WERI-Rb-1 (cell line): ENCODE results near the gene PHLDB1.

Experiments
- DNase-seq: peaks from one replicate; pipeline ENCODE4 v3.0.0-alpha.2; 2020
- H3K27ac ChIP-seq: fragments of 250-450 bp; sonication (Bioruptor Pico); 2 replicates; pipeline ENCODE4 v1.5.1; 2020; ENCODE audit warnings: mild to moderate bottlenecking, moderate library complexity
- H3K27me3 ChIP-seq: fragments of 250-450 bp; sonication (Bioruptor Pico); 2 replicates; pipeline ENCODE4 v1.5.1; 2021; ENCODE audit warnings: mild to moderate bottlenecking, low read depth, moderate library complexity; ENCODE audit not compliant: insufficient read depth, severe bottlenecking
- H3K36me3 ChIP-seq: fragments of 250-450 bp; sonication (Bioruptor Pico); 2 replicates; pipeline ENCODE4 v1.5.1; 2020; ENCODE audit warnings: mild to moderate bottlenecking, moderate library complexity
- H3K4me3 ChIP-seq: 2 replicates; pipeline ENCODE4 v1.5.1; 2011; ENCODE audit warnings: low read depth, mild to moderate bottlenecking, control low read depth, low read length
- H3K9me3 ChIP-seq: fragments of 250-450 bp; sonication (Bioruptor Pico); 2 replicates; pipeline ENCODE4 v1.5.1; 2021; ENCODE audit warnings: mild to moderate bottlenecking, moderate library complexity; ENCODE audit not compliant: severe bottlenecking
- CTCF ChIP-seq: IDR thresholded peaks from 2 replicates; pipeline ENCODE4 v1.5.1; 2011; ENCODE audit warnings: low read depth, mild to moderate bottlenecking, control low read depth, inconsistent platforms, low read length

Gene PHLDB1

GRCh38 chr11:118633979-118634378 lies 26.6 kb downstream of the PHLDB1 start:
- H3K4me3 ChIP-seq: no peak overlapping the region
- no peak overlapping the region for H3K27ac ChIP-seq
- H3K27me3 ChIP-seq: no peaks in the 10 kb centered on the region
- no peak for TF ChIP-seq CTCF
- H3K9me3 ChIP-seq: no peaks in the 10 kb centered on the region
- H3K36me3 ChIP-seq: peaks cover 13% of the 10 kb centered on the region
- no peak for DNase-seq

GRCh38 chr11:118634431-118635236 lies 27.2 kb downstream of the PHLDB1 start:
- Histone ChIP-seq H3K4me3 (no peak overlapping the region), H3K9me3 (no peaks in the 10 kb centered on the region), H3K27ac (no peak overlapping the region), H3K27me3 (no peaks in the 10 kb centered on the region), H3K36me3 (peaks cover 13% of the 10 kb centered on the region)
- TF ChIP-seq CTCF: no peak
- no peak for DNase-seq

GRCh38 chr11:118635237-118635591 lies 27.8 kb downstream of the PHLDB1 start:
- Histone ChIP-seq H3K27ac (no peak overlapping the region), H3K4me3 (no peak overlapping the region), H3K9me3 (no peaks in the 10 kb centered on the region), H3K27me3 (no peaks in the 10 kb centered on the region), H3K36me3 (peaks cover 13% of the 10 kb centered on the region)
- TF ChIP-seq CTCF: no peak
- no peak for DNase-seq

GRCh38 chr11:118635642-118636041 lies 28.2 kb downstream of the PHLDB1 start:
- Histone ChIP-seq H3K4me3 (no peak overlapping the region), H3K27me3 (no peaks in the 10 kb centered on the region), H3K9me3 (no peaks in the 10 kb centered on the region), H3K27ac (no peak overlapping the region), H3K36me3 (peaks cover 13% of the 10 kb centered on the region)
- DNase-seq: no peak
- TF ChIP-seq CTCF: no peak

GRCh38 chr11:118636569-118637290 lies 29.3 kb downstream of the PHLDB1 start:
- H3K36me3 ChIP-seq: peaks cover 13% of the 10 kb centered on the region

More at GRCh38 chr11:118636569-118637290, 29.3 kb downstream of the PHLDB1 start:
- no peak for DNase-seq
- Histone ChIP-seq H3K27ac (no peak overlapping the region), H3K9me3 (no peaks in the 10 kb centered on the region), H3K4me3 (no peak overlapping the region), H3K27me3 (no peaks in the 10 kb centered on the region)
- no peak for TF ChIP-seq CTCF
